Activated CD8-positive, alpha-beta memory T cell treated with anti-CD3 and anti-CD28 coated beads, Interleukin-2, amount 10 ng/mL, durations not matched to agents 7 days and 5 days (primary cell): ENCODE results near the gene SEPTIN10. TPM values are rescaled to one million over a fixed set of nuclear protein-coding genes. Genes with fewer than 3 reads are reported as not detected.

ENCODE experiments used
- ATAC-seq: fragments of 150-1000 bp; cut with Tn5 transposase; one replicate; pipeline ENCODE4 v1.10.0; 2021; ENCODE audit warnings: moderate library complexity
- CTCF ChIA-PET: fragments of 350-600 bp; sonication (Branson Sonifier 250); formaldehyde crosslinking; loops from one replicate; lab custom pipeline; 2021; ENCODE audit warnings: antibody characterized with exemption; lab: Charles Lee
- DNase-seq: peaks from one replicate; pipeline ENCODE4 v3.0.0-alpha.2; 2020
- H3K27ac Mint-ChIP-seq: one replicate; pipeline ENCODE4 v1.8.0; 2021; ENCODE audit warnings: mild to moderate bottlenecking, mixed read lengths
- H3K27me3 Mint-ChIP-seq: one replicate; pipeline ENCODE4 v1.8.0; 2021; ENCODE audit warnings: mixed read lengths
- H3K36me3 Mint-ChIP-seq: one replicate; pipeline ENCODE4 v1.8.0; 2021; ENCODE audit warnings: mild to moderate bottlenecking, mixed read lengths
- H3K4me1 Mint-ChIP-seq: one replicate; pipeline ENCODE4 v1.8.0; 2021; ENCODE audit warnings: mixed read lengths
- H3K4me3 Mint-ChIP-seq: one replicate; pipeline ENCODE4 v1.8.0; 2021; ENCODE audit warnings: mild to moderate bottlenecking, moderate library complexity, mixed read lengths
- H3K9me3 Mint-ChIP-seq: one replicate; pipeline ENCODE4 v1.8.0; 2022; ENCODE audit warnings: low read depth, mixed read lengths
- total RNA-seq, 2 experiments: library from RNA; stranded (reverse); gene quantifications; one replicate each; pipeline ENCODE4 v1.2.3, GENCODE V29; 2021

Gene SEPTIN10
- total RNA-seq, 2 experiments from 2014 or later: 0.54 TPM; not detected in 1

DNA sequence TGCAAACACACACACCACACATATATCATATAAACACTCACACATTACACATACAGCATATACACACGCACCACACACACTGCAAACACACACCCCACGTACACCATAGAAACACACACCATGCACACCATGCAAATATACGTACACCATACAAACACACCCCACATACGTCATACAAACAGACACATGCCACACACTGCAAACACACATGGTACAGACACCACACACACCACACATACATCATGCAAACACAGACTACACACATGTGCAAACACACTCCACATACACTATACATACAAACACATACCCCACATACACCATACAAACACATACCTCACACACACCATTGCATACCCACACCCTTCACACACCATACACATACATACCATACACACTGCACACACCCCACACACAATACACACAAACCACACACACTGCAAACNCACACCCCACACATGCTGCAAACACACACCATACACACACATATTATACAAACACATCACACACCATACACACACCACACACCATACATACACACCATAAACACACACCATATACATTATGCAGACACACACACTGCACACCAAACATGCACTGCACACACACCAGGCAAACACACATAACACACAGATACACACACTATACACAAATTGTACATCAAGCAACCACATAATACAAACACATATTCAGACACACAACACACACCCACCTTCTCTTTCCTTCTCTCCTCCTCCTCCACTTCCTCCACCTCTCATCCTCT is 120.4 kb downstream of the SEPTIN10 start:
- no peaks in the 10 kb centered on the region for H3K4me1 Mint-ChIP-seq
- H3K4me3 Mint-ChIP-seq: no peak overlapping the region
- ATAC-seq (no peak), DNase-seq (no peak)
- H3K36me3 Mint-ChIP-seq: no peaks in the 10 kb centered on the region
- H3K27me3 Mint-ChIP-seq: no peaks in the 10 kb centered on the region
- H3K27ac Mint-ChIP-seq: no peak overlapping the region
- no peaks in the 10 kb centered on the region for H3K9me3 Mint-ChIP-seq
- CTCF ChIA-PET: no interaction called here

Other genes starting within 250 kb of the SEPTIN10 start
- gene SOWAHC, start 398 bp upstream of the SEPTIN10 start, total RNA-seq: under 1 TPM in 1 of 2 experiments, not detected in 1; 0.09 TPM
- 10 to 100 TPM; 20.2 to 29.1 TPM for gene RGPD5, start 180.3 kb upstream of the SEPTIN10 start, total RNA-seq